ENCODE results near the gene ARMCX4.
"Not testable (repeated sequence)": the region's sequence is repeated elsewhere in the genome, so short reads cannot be mapped to it uniquely, and the experiment has no call there.

Gene ARMCX4

GRCh38 chrX:101493225-101493624 lies 8.0 kb downstream of the ARMCX4 start:
- no peak for TF ChIP-seq CTCF (IDR thresholded peaks at IDR 0.05; ENCODE audit: insufficient read depth, missing control alignments)
- FAIRE-seq: no peak
- DNase-seq (ENCODE audit: insufficient read length, low spot score): no peak

GRCh38 chrX:101502929-101503328 lies 17.7 kb downstream of the ARMCX4 start:
- DNase-seq (ENCODE audit: insufficient read length, low spot score); FAIRE-seq: not testable (repeated sequence)

- no peak for DNase-seq (ENCODE audit: insufficient read length, low spot score)
These were observed 22.1 kb downstream of the ARMCX4 start for GRCh38 chrX:101507372-101507771.

GRCh38 chrX:101507986-101508385 lies 22.7 kb downstream of the ARMCX4 start:
- FAIRE-seq (no peak), DNase-seq (ENCODE audit: insufficient read length, low spot score) (no peak)
- TF ChIP-seq CTCF (IDR thresholded peaks at IDR 0.05; ENCODE audit: insufficient read depth, missing control alignments): no peak

More at GRCh38 chrX:101507372-101507771, 22.1 kb downstream of the ARMCX4 start:
- no peak for TF ChIP-seq CTCF (IDR thresholded peaks at IDR 0.05; ENCODE audit: insufficient read depth, missing control alignments)
- FAIRE-seq: no peak

- no peak for DNase-seq (ENCODE audit: insufficient read length, low spot score)
- no peak for FAIRE-seq
- TF ChIP-seq CTCF (IDR thresholded peaks at IDR 0.05; ENCODE audit: insufficient read depth, missing control alignments): no peak
These were observed 45.7 kb downstream of the ARMCX4 start for GRCh38 chrX:101530944-101531343.
